Activated T-cell treated with anti-CD3 and anti-CD28 coated beads, Interleukin-2, amount 50 U/mL, for 4 hours (primary cell): ENCODE data around the gene PCDHGC5. TPM values are rescaled to one million over a fixed set of nuclear protein-coding genes. Genes with fewer than 3 reads are reported as not detected.

ENCODE experiments used
- ATAC-seq, 2 donors: fragments of 200-7000 bp; cut with Tn5 transposase; one replicate each; pipeline ENCODE4 v1.10.0; 2021
- DNase-seq: peaks from one replicate; pipeline ENCODE4 v3.0.0-alpha.2; 2020
- H3K27me3 Mint-ChIP-seq: one replicate; pipeline ENCODE4 v1.8.0; 2021; ENCODE audit warnings: low read depth, mixed read lengths
- H3K36me3 Mint-ChIP-seq: one replicate; pipeline ENCODE4 v1.8.0; 2022; ENCODE audit warnings: mixed read lengths; ENCODE audit not compliant: insufficient read depth
- H3K4me1 Mint-ChIP-seq: one replicate; pipeline ENCODE4 v1.8.0; 2021; ENCODE audit warnings: low read depth, mixed read lengths
- H3K4me3 Mint-ChIP-seq: one replicate; pipeline ENCODE4 v1.8.0; 2021; ENCODE audit warnings: mild to moderate bottlenecking, moderate library complexity, mixed read lengths
- H3K9me3 Mint-ChIP-seq: one replicate; pipeline ENCODE4 v1.8.0; 2021; ENCODE audit warnings: mixed read lengths
- total RNA-seq, 3 donors: library from RNA; stranded (reverse); gene quantifications; one replicate each; pipeline ENCODE4 v1.2.1, GENCODE V29; 2021

The PCDHGC5 gene
- total RNA-seq, 3 donors from 2014 or later = not detected

GRCh38 chr5:141501761-141502160 is 12.9 kb downstream of the PCDHGC5 start:
- H3K36me3 Mint-ChIP-seq = no peaks in the 10 kb centered on the region
- peaks cover 12% of the 10 kb centered on the region for H3K27me3 Mint-ChIP-seq
- H3K4me3 Mint-ChIP-seq = no peak overlapping the region
- H3K4me1 Mint-ChIP-seq = no peaks in the 10 kb centered on the region
- H3K9me3 Mint-ChIP-seq = no peaks in the 10 kb centered on the region
- no peak for DNase-seq
- no peak for ATAC-seq

- Mint-ChIP-seq H3K4me1 (no peaks in the 10 kb centered on the region), H3K4me3 (no peak overlapping the region), H3K27me3 (peaks cover 3% of the 10 kb centered on the region), H3K36me3 (no peaks in the 10 kb centered on the region), H3K9me3 (no peaks in the 10 kb centered on the region)
- ATAC-seq (no peak), DNase-seq (no peak)
Observed at GRCh38 chr5:141503681-141504080, 14.8 kb downstream of the PCDHGC5 start.

- no peak for ATAC-seq
- no peak overlapping the region for H3K4me3 Mint-ChIP-seq
- H3K9me3 Mint-ChIP-seq = no peaks in the 10 kb centered on the region
- no peak for DNase-seq
- H3K27me3 Mint-ChIP-seq = no peaks in the 10 kb centered on the region
- H3K4me1 Mint-ChIP-seq = peaks cover 2% of the 10 kb centered on the region
- H3K36me3 Mint-ChIP-seq = no peaks in the 10 kb centered on the region
Observed at GRCh38 chr5:141504216-141504615, 15.3 kb downstream of the PCDHGC5 start.

GRCh38 chr5:141506381-141507155 is 17.7 kb downstream of the PCDHGC5 start:
- Mint-ChIP-seq H3K36me3 (no peaks in the 10 kb centered on the region), H3K9me3 (no peaks in the 10 kb centered on the region), H3K27me3 (no peaks in the 10 kb centered on the region), H3K4me3 (no peak overlapping the region), H3K4me1 (peaks cover 3% of the 10 kb centered on the region)
- no peak for DNase-seq
- ATAC-seq = no peak

- no peak for DNase-seq
- Mint-ChIP-seq H3K36me3 (no peaks in the 10 kb centered on the region), H3K27me3 (no peaks in the 10 kb centered on the region), H3K4me3 (no peak overlapping the region), H3K9me3 (no peaks in the 10 kb centered on the region), H3K4me1 (peaks cover 8% of the 10 kb centered on the region)
- no peak for ATAC-seq
Observed at GRCh38 chr5:141507387-141508091, 18.7 kb downstream of the PCDHGC5 start.

GRCh38 chr5:141508440-141508797 is 19.5 kb downstream of the PCDHGC5 start:
- H3K9me3 Mint-ChIP-seq = no peaks in the 10 kb centered on the region

GRCh38 chr5:141508798-141509611 is 20.1 kb downstream of the PCDHGC5 start:
- peaks cover 20% of the 10 kb centered on the region for H3K4me1 Mint-ChIP-seq
- H3K27me3 Mint-ChIP-seq = no peaks in the 10 kb centered on the region
- DNase-seq (no peak), ATAC-seq (no peak)
- H3K4me3 Mint-ChIP-seq = no peak overlapping the region
- no peaks in the 10 kb centered on the region for H3K9me3 Mint-ChIP-seq
- peaks cover 2% of the 10 kb centered on the region for H3K36me3 Mint-ChIP-seq

More at GRCh38 chr5:141508440-141508797, 19.5 kb downstream of the PCDHGC5 start:
- DNase-seq = no peak
- H3K27me3 Mint-ChIP-seq = no peaks in the 10 kb centered on the region
- peaks cover 14% of the 10 kb centered on the region for H3K4me1 Mint-ChIP-seq
- H3K36me3 Mint-ChIP-seq = no peaks in the 10 kb centered on the region
- H3K4me3 Mint-ChIP-seq = no peak overlapping the region
- ATAC-seq = no peak

GRCh38 chr5:141510160-141510559 is 21.3 kb downstream of the PCDHGC5 start:
- no peak for DNase-seq
- Mint-ChIP-seq H3K36me3 (peaks cover 3% of the 10 kb centered on the region), H3K4me1 (peaks cover 30% of the 10 kb centered on the region), H3K9me3 (no peaks in the 10 kb centered on the region), H3K4me3 (no peak overlapping the region), H3K27me3 (no peaks in the 10 kb centered on the region)
- no peak for ATAC-seq

GRCh38 chr5:141510850-141511601 is 22.1 kb downstream of the PCDHGC5 start:
- Mint-ChIP-seq H3K9me3 (no peaks in the 10 kb centered on the region), H3K4me1 (peaks cover 38% of the 10 kb centered on the region), H3K36me3 (peaks cover 10% of the 10 kb centered on the region), H3K4me3 (no peak overlapping the region), H3K27me3 (no peaks in the 10 kb centered on the region)
- ATAC-seq (no peak), DNase-seq (no peak)

- ATAC-seq (no peak), DNase-seq (no peak)
- peak overlapping the region; percentile 35 for H3K4me3 Mint-ChIP-seq
- no peaks in the 10 kb centered on the region for H3K9me3 Mint-ChIP-seq
- H3K27me3 Mint-ChIP-seq = no peaks in the 10 kb centered on the region
- peaks cover 41% of the 10 kb centered on the region for H3K4me1 Mint-ChIP-seq
- peaks cover 18% of the 10 kb centered on the region for H3K36me3 Mint-ChIP-seq
Observed at GRCh38 chr5:141511771-141512325, 23.0 kb downstream of the PCDHGC5 start.

- Mint-ChIP-seq H3K27me3 (no peaks in the 10 kb centered on the region), H3K36me3 (peaks cover 21% of the 10 kb centered on the region), H3K4me3 (peak overlapping the region; percentile 83), H3K4me1 (peaks cover 41% of the 10 kb centered on the region), H3K9me3 (no peaks in the 10 kb centered on the region)
- peak; percentile 27 to 34 for ATAC-seq
- peak; percentile 85 for DNase-seq
Observed at GRCh38 chr5:141512390-141512910, 23.6 kb downstream of the PCDHGC5 start.

GRCh38 chr5:141512911-141513626 is 24.2 kb downstream of the PCDHGC5 start:
- ATAC-seq (peak; percentile 32 to 55), DNase-seq (no peak)
- Mint-ChIP-seq H3K36me3 (peaks cover 24% of the 10 kb centered on the region), H3K4me3 (peak overlapping the region; percentile 83), H3K27me3 (no peaks in the 10 kb centered on the region), H3K9me3 (no peaks in the 10 kb centered on the region), H3K4me1 (peaks cover 41% of the 10 kb centered on the region)
